GM18499 (cell line): ENCODE data around the gene KIF26A.

ENCODE experiments used
- ATAC-seq: cut with Tn5 transposase; IDR thresholded peaks from one replicate; pipeline ENCODE4 v1.9.1; 2021; ENCODE audit warnings: moderate number of reproducible peaks; ENCODE audit not compliant: insufficient read depth, unreplicated experiment

The KIF26A gene

GRCh38 chr14:104228716-104229533 is 90.5 kb downstream of the KIF26A start:
- ATAC-seq: no peak

DNA sequence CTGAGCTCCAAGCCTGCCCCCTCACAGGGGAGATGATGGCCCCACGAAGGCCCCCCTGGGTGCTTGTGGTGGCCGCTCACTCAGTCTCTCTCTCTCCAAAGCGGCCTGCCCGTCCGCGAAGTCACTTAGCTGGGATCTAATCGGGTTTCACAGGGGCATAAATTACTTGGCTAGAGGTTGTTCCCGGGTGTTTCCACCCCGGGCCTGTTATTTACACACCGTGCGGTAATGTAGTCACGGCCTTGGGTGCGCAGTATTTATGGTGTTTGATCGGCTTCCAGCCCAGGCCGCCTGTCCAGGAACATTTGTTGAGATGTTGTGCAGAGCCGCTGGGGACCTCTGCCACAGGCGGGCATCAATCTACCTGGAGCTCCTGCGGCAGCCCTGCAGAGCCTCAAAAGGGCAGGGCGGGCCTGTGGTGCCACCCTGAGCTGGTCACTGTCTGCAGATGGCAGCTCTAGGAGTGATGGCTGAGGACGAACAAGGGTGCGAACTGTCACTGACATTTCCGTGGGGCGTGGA is 91.2 kb downstream of the KIF26A start:
- ATAC-seq: no peak

- ATAC-seq: no peak
Observed at GRCh38 chr14:104230119-104230815, 91.9 kb downstream of the KIF26A start.
